Suprapubic skin (tissue), 3 donors: ENCODE measurements around the gene CSTPP1.

ENCODE experiments used
- EP300 ChIP-seq: sonication (generic); formaldehyde crosslinking; IDR thresholded peaks from one replicate; pipeline ENCODE4 v1.6.1; 2017; ENCODE audit warnings: antibody characterized with exemption
- TF ChIP-seq, protein P1 (sequence below), 2 donors: fragments of 200-600 bp in 1 of 2; fragments of 450-650 bp in 1 of 2; sonication (generic) in 1 of 2; IDR thresholded peaks; one replicate each; pipeline ENCODE4 v1.5.1; 2016 to 2019; ENCODE audit warnings: antibody characterized with exemption in 2 of 2, mild to moderate bottlenecking in 1 of 2, moderate library complexity in 1 of 2

- TF ChIP-seq, protein P1, sequence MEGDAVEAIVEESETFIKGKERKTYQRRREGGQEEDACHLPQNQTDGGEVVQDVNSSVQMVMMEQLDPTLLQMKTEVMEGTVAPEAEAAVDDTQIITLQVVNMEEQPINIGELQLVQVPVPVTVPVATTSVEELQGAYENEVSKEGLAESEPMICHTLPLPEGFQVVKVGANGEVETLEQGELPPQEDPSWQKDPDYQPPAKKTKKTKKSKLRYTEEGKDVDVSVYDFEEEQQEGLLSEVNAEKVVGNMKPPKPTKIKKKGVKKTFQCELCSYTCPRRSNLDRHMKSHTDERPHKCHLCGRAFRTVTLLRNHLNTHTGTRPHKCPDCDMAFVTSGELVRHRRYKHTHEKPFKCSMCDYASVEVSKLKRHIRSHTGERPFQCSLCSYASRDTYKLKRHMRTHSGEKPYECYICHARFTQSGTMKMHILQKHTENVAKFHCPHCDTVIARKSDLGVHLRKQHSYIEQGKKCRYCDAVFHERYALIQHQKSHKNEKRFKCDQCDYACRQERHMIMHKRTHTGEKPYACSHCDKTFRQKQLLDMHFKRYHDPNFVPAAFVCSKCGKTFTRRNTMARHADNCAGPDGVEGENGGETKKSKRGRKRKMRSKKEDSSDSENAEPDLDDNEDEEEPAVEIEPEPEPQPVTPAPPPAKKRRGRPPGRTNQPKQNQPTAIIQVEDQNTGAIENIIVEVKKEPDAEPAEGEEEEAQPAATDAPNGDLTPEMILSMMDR (IDR thresholded peaks at IDR 0.05): peak; percentile 55 to 60
- no peak for TF ChIP-seq EP300
Observed at GRCh38 chr11:47161134-47161854, 224.7 kb downstream of the CSTPP1 start.
